Measurements from ENCODE around the gene FANCM.

DNA sequence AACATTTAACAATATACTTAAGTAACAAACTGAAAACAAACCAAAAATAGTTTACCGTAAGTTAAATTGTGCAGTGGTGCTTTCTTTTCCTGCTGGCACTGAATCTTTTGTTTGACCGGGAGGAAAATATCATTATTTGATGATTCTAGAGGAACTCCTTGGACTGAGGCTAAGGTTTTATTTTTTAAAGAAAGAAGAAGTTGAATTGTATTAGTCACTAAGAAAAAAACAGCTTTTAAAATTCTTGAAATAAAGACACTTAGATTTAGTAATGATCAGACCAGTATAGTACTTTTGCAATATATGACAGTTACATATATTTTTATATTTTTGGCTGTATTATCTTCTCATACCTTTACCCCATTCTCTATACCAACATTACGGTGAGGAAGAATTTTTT is 107.0 kb downstream of the FANCM start:
- TF ChIP-seq, protein P1, sequence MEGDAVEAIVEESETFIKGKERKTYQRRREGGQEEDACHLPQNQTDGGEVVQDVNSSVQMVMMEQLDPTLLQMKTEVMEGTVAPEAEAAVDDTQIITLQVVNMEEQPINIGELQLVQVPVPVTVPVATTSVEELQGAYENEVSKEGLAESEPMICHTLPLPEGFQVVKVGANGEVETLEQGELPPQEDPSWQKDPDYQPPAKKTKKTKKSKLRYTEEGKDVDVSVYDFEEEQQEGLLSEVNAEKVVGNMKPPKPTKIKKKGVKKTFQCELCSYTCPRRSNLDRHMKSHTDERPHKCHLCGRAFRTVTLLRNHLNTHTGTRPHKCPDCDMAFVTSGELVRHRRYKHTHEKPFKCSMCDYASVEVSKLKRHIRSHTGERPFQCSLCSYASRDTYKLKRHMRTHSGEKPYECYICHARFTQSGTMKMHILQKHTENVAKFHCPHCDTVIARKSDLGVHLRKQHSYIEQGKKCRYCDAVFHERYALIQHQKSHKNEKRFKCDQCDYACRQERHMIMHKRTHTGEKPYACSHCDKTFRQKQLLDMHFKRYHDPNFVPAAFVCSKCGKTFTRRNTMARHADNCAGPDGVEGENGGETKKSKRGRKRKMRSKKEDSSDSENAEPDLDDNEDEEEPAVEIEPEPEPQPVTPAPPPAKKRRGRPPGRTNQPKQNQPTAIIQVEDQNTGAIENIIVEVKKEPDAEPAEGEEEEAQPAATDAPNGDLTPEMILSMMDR (conservative IDR thresholded peaks at IDR 0.05; ENCODE audit: low read depth, low read length) = no peak
- no peak for TF ChIP-seq EZH2 (IDR thresholded peaks at IDR 0.05; ENCODE audit: low read length, unreplicated experiment)
